BJ (cell line): ENCODE data around the gene RWDD4. TPM values are rescaled to one million over a fixed set of nuclear protein-coding genes. Genes with fewer than 3 reads are reported as not detected.

ENCODE experiments used
- CTCF ChIA-PET: fragments of 350-600 bp; formaldehyde crosslinking; extraction: SDS; loops from one replicate; lab custom pipeline; 2021; ENCODE audit warnings: antibody characterized with exemption, inconsistent platforms; lab: Yijun Ruan, JAX
- POLR2A ChIA-PET: fragments of 300-600 bp; sonication (Branson Sonifier 250); formaldehyde crosslinking; extraction: SDS; loops from one replicate; lab custom pipeline; 2021; ENCODE audit warnings: antibody characterized with exemption; lab: Charles Lee
- DNase-seq: peaks from one replicate; pipeline ENCODE4 v3.0.0-alpha.2; 2011; ENCODE audit warnings: low read depth
- H3K27me3 ChIP-seq: 2 replicates; pipeline ENCODE4 v1.6.0; 2011; ENCODE audit warnings: low read length; ENCODE audit not compliant: control insufficient read depth, insufficient read depth
- H3K36me3 ChIP-seq: 2 replicates; pipeline ENCODE4 v1.5.1; 2011; ENCODE audit warnings: low read length; ENCODE audit not compliant: control insufficient read depth, insufficient read depth
- H3K4me3 ChIP-seq: 2 replicates; pipeline ENCODE4 v1.5.1; 2011; ENCODE audit warnings: low read depth, mild to moderate bottlenecking, control low read depth, low read length
- CTCF ChIP-seq: IDR thresholded peaks from 2 replicates; pipeline ENCODE4 v1.5.1; 2011; ENCODE audit warnings: low read depth, mild to moderate bottlenecking, control low read depth, inconsistent platforms, low read length, moderate library complexity; ENCODE audit not compliant: insufficient read depth
- polyA plus RNA-seq: library from polyadenylated mRNA; depleted of rRNA; stranded (reverse); fragments of >200 nt; gene quantifications from 2 replicates; pipeline ENCODE4 v1.2.3, GENCODE V29; 2011

Gene RWDD4
- polyA plus RNA-seq, 1 experiment: 5.2 TPM

- ChIA-PET POLR2A (no interaction called here), CTCF (no interaction called here)
- Histone ChIP-seq H3K27me3 (no peaks in the 10 kb centered on the region), H3K4me3 (no peak overlapping the region), H3K36me3 (peaks cover 8% of the 10 kb centered on the region)
- no peak for DNase-seq
- no peak for TF ChIP-seq CTCF
These were observed 32.0 kb upstream of the RWDD4 start for GRCh38 chr4:183691006-183691405.

- DNase-seq: no peak
- ChIA-PET POLR2A (no interaction called here), CTCF (no interaction called here)
- Histone ChIP-seq H3K36me3 (peaks cover 8% of the 10 kb centered on the region), H3K27me3 (no peaks in the 10 kb centered on the region), H3K4me3 (no peak overlapping the region)
- no peak for TF ChIP-seq CTCF
These were observed 29.2 kb upstream of the RWDD4 start for GRCh38 chr4:183688216-183688615.

- POLR2A ChIA-PET: no interaction called here
- TF ChIP-seq CTCF: no peak
- peaks cover 3% of the 10 kb centered on the region; the same call in 1 of the 2 replicates for H3K36me3 ChIP-seq
- DNase-seq: no peak
- no peak overlapping the region for H3K4me3 ChIP-seq
- H3K27me3 ChIP-seq: no peaks in the 10 kb centered on the region
- CTCF ChIA-PET: interaction anchor here (1.0 kb wide), 2 partner anchors 15 to 19 kb away, joined by 3 read pairs; no protein-coding TSS in a partner anchor
These were observed 27.5 kb upstream of the RWDD4 start for GRCh38 chr4:183686461-183686860.

GRCh38 chr4:183681119-183681518, 22.1 kb upstream of the RWDD4 start:
- DNase-seq: no peak
- no peaks in the 10 kb centered on the region; the same call in none of the 2 replicates for H3K36me3 ChIP-seq
- ChIA-PET CTCF (no interaction called here), POLR2A (no interaction called here)
- H3K4me3 ChIP-seq: no peak overlapping the region
- no peaks in the 10 kb centered on the region for H3K27me3 ChIP-seq
- TF ChIP-seq CTCF: no peak

GRCh38 chr4:183675625-183676024, 16.6 kb upstream of the RWDD4 start:
- no peak for TF ChIP-seq CTCF
- peak; percentile 24 for DNase-seq
- ChIA-PET POLR2A (no interaction called here), CTCF (interaction anchor here (0.7 kb wide), 1 partner anchor 9 kb away, joined by 3 read pairs; no protein-coding TSS in a partner anchor)
- no peak overlapping the region for H3K4me3 ChIP-seq
- H3K27me3 ChIP-seq: no peaks in the 10 kb centered on the region
- no peaks in the 10 kb centered on the region; the same call in none of the 2 replicates for H3K36me3 ChIP-seq
